GM12878 (cell line): ENCODE measurements around the gene USP28. TPM values are rescaled to one million over a fixed set of nuclear protein-coding genes. Genes with fewer than 3 reads are reported as not detected.

ENCODE experiments used
- ATAC-seq: fragments of 200-7000 bp; cut with Tn5 transposase; 3 replicates; pipeline ENCODE4 v1.9.1; 2020; ENCODE audit warnings: mild to moderate bottlenecking, moderate library complexity
- BruUV-seq: library from RNA; stranded (reverse); fragments of 400-500 nt; replicated peaks from 2 replicates; lab custom pipeline; 2021; lab: Mats Ljungman, UMichigan
- CTCF ChIA-PET: fragments of 300-600 bp; sonication (Branson Sonifier 250); formaldehyde crosslinking; extraction: SDS; loops from one replicate; lab custom pipeline; 2021; ENCODE audit warnings: inconsistent platforms; lab: Yijun Ruan, JAX
- POLR2A ChIA-PET: fragments of 350-600 bp; formaldehyde crosslinking; extraction: SDS; loops from one replicate; lab custom pipeline; 2021; ENCODE audit warnings: inconsistent platforms; lab: Charles Lee
- RAD21 ChIA-PET: fragments of 300-600 bp; sonication (Branson Sonifier 250); formaldehyde crosslinking; loops from one replicate; lab custom pipeline; 2023; ENCODE audit warnings: antibody characterized with exemption; ENCODE audit not compliant: unreplicated experiment; lab: Charles Lee
- SMC1A ChIA-PET: fragments of 300-600 bp; sonication (Branson Sonifier 250); formaldehyde crosslinking; loops from one replicate; lab custom pipeline; 2023; ENCODE audit not compliant: unreplicated experiment, uncharacterized antibody; lab: Charles Lee
- DNase-seq: peaks from one replicate; pipeline ENCODE4 v3.0.0-alpha.2; 2011; ENCODE audit warnings: low read depth, low spot score
- FAIRE-seq: peaks from 3 replicates; lab custom pipeline; 2011; peaks lifted over from hg19 to GRCh38; lab: Jason Lieb, UNC
- H2AFZ ChIP-seq: 2 replicates; pipeline ENCODE4 v1.6.0; 2011; ENCODE audit warnings: low read depth, low read length, control low read depth; ENCODE audit not compliant: control insufficient read depth
- H3K27ac ChIP-seq: 2 replicates; pipeline ENCODE4 v1.5.1; 2011; ENCODE audit warnings: control low read depth; ENCODE audit not compliant: control insufficient read depth, insufficient read depth
- H3K27me3 ChIP-seq, 2 experiments: replicated peaks in 1 of 2; 2 replicates each; pipeline versions ENCODE4 v1.6.0 to v1.6.1; 2011; ENCODE audit warnings: low read length in 1 of 2; ENCODE audit not compliant: control insufficient read depth in 2 of 2, insufficient read depth in 2 of 2
- H3K36me3 ChIP-seq, 2 experiments: 2 replicates each; pipeline ENCODE4 v1.5.1; 2011; ENCODE audit warnings: low read length in 1 of 2; ENCODE audit not compliant: control insufficient read depth in 2 of 2, insufficient read depth in 2 of 2
- H3K4me1 ChIP-seq: 2 replicates; pipeline ENCODE4 v1.6.1; 2011; ENCODE audit warnings: mild to moderate bottlenecking, low read length, moderate library complexity, mixed read lengths; ENCODE audit not compliant: control insufficient read depth, insufficient read depth
- H3K4me2 ChIP-seq: 2 replicates; pipeline ENCODE4 v1.6.0; 2011; ENCODE audit warnings: control low read depth; ENCODE audit not compliant: control insufficient read depth, insufficient read depth
- H3K4me3 ChIP-seq: fragments of 200-600 bp; sonication (generic); 2 replicates; pipeline ENCODE4 v1.5.1; 2016
- H3K79me2 ChIP-seq: 2 replicates; pipeline ENCODE4 v1.6.0; 2011; ENCODE audit warnings: low read length; ENCODE audit not compliant: control insufficient read depth, insufficient read depth
- H3K9ac ChIP-seq: 2 replicates; pipeline ENCODE4 v1.8.0; 2011; ENCODE audit warnings: low read length, control low read depth, mixed read lengths; ENCODE audit not compliant: control insufficient read depth, insufficient read depth
- H3K9me3 ChIP-seq: replicated peaks from 3 replicates; pipeline ENCODE4 v1.5.1; 2011; ENCODE audit warnings: mild to moderate bottlenecking, low read length; ENCODE audit not compliant: control insufficient read depth, insufficient read depth
- H4K20me1 ChIP-seq: 2 replicates; pipeline ENCODE4 v1.6.0; 2011; ENCODE audit not compliant: control insufficient read depth, insufficient read depth
- CTCF ChIP-seq, 3 experiments: IDR thresholded peaks in 2 of 3; conservative IDR thresholded peaks in 1 of 3; 2 replicates each; pipeline ENCODE4 v1.5.1; 2011; ENCODE audit warnings: low read depth in 3 of 3, low read length in 3 of 3, mild to moderate bottlenecking in 3 of 3, control low read depth in 2 of 3, moderate library complexity in 2 of 3, inconsistent platforms in 1 of 3, mixed read lengths in 1 of 3; ENCODE audit not compliant: control insufficient read depth in 2 of 3, insufficient read depth in 1 of 3; ENCODE audit errors: extremely low read depth in 1 of 3
- GATAD2B ChIP-seq: fragments of 450-650 bp; conservative IDR thresholded peaks from 2 replicates; pipeline ENCODE4 v1.6.1; 2017; ENCODE audit warnings: low read depth, mild to moderate bottlenecking, moderate library complexity
- MEF2A ChIP-seq: IDR thresholded peaks from 2 replicates; pipeline ENCODE4 v1.6.1; 2011; ENCODE audit warnings: low read depth, mild to moderate bottlenecking, low read length, moderate library complexity; ENCODE audit not compliant: insufficient read depth
- RAD21 ChIP-seq: IDR thresholded peaks from 2 replicates; pipeline ENCODE4 v1.6.1; 2011; ENCODE audit warnings: mild to moderate bottlenecking, low read depth, low read length, moderate library complexity; ENCODE audit not compliant: insufficient read depth
- SMC3 ChIP-seq: IDR thresholded peaks from 2 replicates; pipeline ENCODE4 v1.6.1; 2011; ENCODE audit warnings: low read length, improper control_type of control experiment, borderline replicate concordance
- TBL1XR1 ChIP-seq: IDR thresholded peaks from 2 replicates; pipeline ENCODE4 v1.6.1; 2012; ENCODE audit warnings: low read depth, low read length, improper control_type of control experiment
- WGBS: methylation state at CpG from one replicate; pipeline ENCODE4 v1.1.6; 2016; ENCODE audit warnings: low lambda C conversion rate; ENCODE audit not compliant: insufficient replicate concordance, insufficient coverage; ENCODE audit errors: missing lambda C conversion rate; 5-methylcytosine and 5-hydroxymethylcytosine counted together
- in situ Hi-C: fragments of 300-500 bp; cut with MboI; formaldehyde crosslinking; loops from 9 replicates; pipeline ENCODE4 v1.14.3; 2018; ENCODE audit warnings: mixed read lengths
- intact Hi-C: fragments of 100-400 bp; cut with micrococcal nuclease; formaldehyde crosslinking; loops from one replicate; pipeline ENCODE4 v1.14.2; 2022; ENCODE audit not compliant: unreplicated experiment
- polyA plus RNA-seq, 11 experiments: library from polyadenylated mRNA; depleted of rRNA in 4 of 11; unstranded in 6 of 11; stranded (reverse) in 5 of 11; fragments of >200 nt; fragmentation: Nextera tagmentation in 4 of 11; fragmentation: Illumina TruSeq in 1 of 11; extraction: Ambion mirVana in 4 of 11; extraction: Trizol in 1 of 11; gene quantifications; 1 replicate in 1 of 11; 2 replicates in 10 of 11; pipeline versions ENCODE4 v1.2.1 to v1.2.3, GENCODE V29; 2011 to 2016; ENCODE audit warnings: inconsistent platforms in 2 of 11, missing spikeins in 2 of 11, low read depth in 1 of 11
- total RNA-seq, 4 experiments: library from RNA; depleted of rRNA in 3 of 4; stranded (reverse); fragments of >200 nt in 3 of 4; fragmentation: Illumina TruSeq in 1 of 4; extraction: Trizol in 1 of 4; gene quantifications; 2 replicates each; pipeline versions ENCODE4 v1.2.1 to v1.2.3, GENCODE V29; 2013 to 2021

USP28 gene
- total and polyA plus RNA-seq, 10 of the 15 experiments (the other 5 are each of a cell fraction or from before 2014, with no cell fraction given), result 2.8 to 60.4 (median 24.1) TPM

DNA sequence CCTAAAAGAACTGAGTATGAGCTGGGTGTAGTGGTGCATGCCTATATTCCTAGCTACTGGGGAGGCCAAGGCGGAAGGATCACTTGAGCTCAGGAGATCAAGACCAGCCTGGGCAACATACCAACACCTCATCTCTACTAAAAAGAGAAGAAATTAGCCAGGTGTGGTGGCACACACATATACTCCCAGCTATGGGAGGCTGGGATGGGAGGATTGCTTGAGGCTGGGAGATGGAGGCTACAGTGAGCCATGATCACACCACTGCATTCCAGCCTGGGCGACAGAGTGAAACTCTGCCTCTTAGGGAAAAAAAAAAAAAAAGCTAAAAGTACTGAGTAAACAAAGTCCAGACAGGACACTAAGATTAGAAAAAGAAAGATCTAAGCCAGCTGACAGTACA, 25.8 kb upstream of the USP28 start (continued):
- TF ChIP-seq TBL1XR1 (no peak), MEF2A (no peak)

GRCh38 chr11:113896156-113896879, 20.9 kb upstream of the USP28 start:
- SMC1A ChIA-PET, result interaction anchor here (0.9 to 4.0 kb wide), 7 partner anchors 8 to 369 kb away, joined by 3 to 40 read pairs (median 5); partner anchors contain the start of gene HTR3B
- Histone ChIP-seq H3K9me3 (no peaks in the 10 kb centered on the region), H3K27me3 (peaks cover 0 to 2% of the 10 kb centered on the region in 2 experiments; a peak in 1 of 4 replicates), H3K36me3 (no peaks in the 10 kb centered on the region), H3K27ac (no peak overlapping the region), H3K4me2 (no peak overlapping the region), H3K4me1 (peaks cover 10% of the 10 kb centered on the region), H4K20me1 (no peaks in the 10 kb centered on the region), H3K79me2 (no peaks in the 10 kb centered on the region), H3K9ac (no peak overlapping the region), H2AFZ (peak overlapping the region; percentile 12; the same call in 1 of the 2 replicates), H3K4me3 (no peak overlapping the region)
- CTCF ChIA-PET, result interaction anchor here (0.6 to 6.0 kb wide), 23 partner anchors 11 to 391 kb away, joined by 3 to 120 read pairs (median 4); partner anchors contain the start of gene HTR3B
- ATAC-seq (peak; percentile 91), FAIRE-seq (peak; percentile 80), DNase-seq (no peak)
- WGBS, result 24% methylated on average over 10 of the region's 10 CpGs
- in situ Hi-C loops, result loop anchor here (5.0 kb wide), 1 partner anchor 366 kb away; no protein-coding TSS in a partner anchor
- RAD21 ChIA-PET, result interaction anchor here (0.7 to 2.2 kb wide), 5 partner anchors 8 to 368 kb away, joined by 3 to 17 read pairs (median 4); partner anchors contain the start of gene HTR3B
- BruUV-seq, result no TSS peak
- intact Hi-C loops, result loop anchor here (1.0 kb wide), 1 partner anchor 365 kb away; no protein-coding TSS in a partner anchor
- POLR2A ChIA-PET, result no interaction called here
- TF ChIP-seq GATAD2B, result no peak
- peak; percentile 70; the same call in 1 of the 2 replicates for TF ChIP-seq SMC3
- TF ChIP-seq CTCF (IDR thresholded peaks at IDR 0.05 in 2 of 3, conservative IDR thresholded peaks at IDR 0.05 in 1 of 3; ENCODE audit: control insufficient read depth in 2 of 3, extremely low read depth in 1 of 3, insufficient read depth in 1 of 3, low read depth in 3 of 3, low read length in 3 of 3), result peak; percentile 72 to 79 (median 76)
- TF ChIP-seq RAD21, result peak; percentile 59
- TF ChIP-seq, all 136 proteins: peak for 3
